Measurements from ENCODE around the gene TESMIN. TPM values are rescaled to one million over a fixed set of nuclear protein-coding genes. Genes with fewer than 3 reads are reported as not detected.

The TESMIN gene
- total and polyA plus RNA-seq, 2 of the 13 experiments (the other 11 are each of a cell fraction or from before 2014, with no cell fraction given): 0.15 to 0.45 TPM

DNA sequence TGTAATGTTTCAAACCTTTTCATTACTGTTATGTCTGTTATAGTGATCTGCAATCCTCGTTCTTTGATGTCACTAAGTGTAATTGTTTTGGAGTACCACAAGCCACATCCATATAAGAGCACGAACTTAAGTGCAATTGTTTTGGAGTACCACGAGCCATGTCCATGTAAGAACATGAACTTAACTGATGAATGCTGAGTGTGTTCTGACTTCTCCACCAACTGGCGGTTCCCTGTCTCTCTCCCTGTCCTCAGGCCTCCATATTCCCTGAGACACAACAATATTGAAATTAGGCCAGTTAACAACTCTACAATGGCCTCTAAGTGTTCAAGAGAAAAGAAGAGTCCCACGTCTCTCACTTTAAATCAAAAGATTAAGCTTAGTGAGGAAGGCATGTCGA, 23.5 kb downstream of the TESMIN start (continued):
- TF ChIP-seq, protein P1, sequence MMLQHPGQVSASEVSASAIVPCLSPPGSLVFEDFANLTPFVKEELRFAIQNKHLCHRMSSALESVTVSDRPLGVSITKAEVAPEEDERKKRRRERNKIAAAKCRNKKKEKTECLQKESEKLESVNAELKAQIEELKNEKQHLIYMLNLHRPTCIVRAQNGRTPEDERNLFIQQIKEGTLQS (CRISPR knock-in tag; IDR thresholded peaks at IDR 0.05): no peak
- TF ChIP-seq CBX2 (IDR thresholded peaks at IDR 0.05; ENCODE audit: low read depth, low read length) (no peak), CBX2 (CRISPR knock-in tag; IDR thresholded peaks at IDR 0.05; ENCODE audit: low read depth) (no peak)
- TF ChIP-seq, protein P2, sequence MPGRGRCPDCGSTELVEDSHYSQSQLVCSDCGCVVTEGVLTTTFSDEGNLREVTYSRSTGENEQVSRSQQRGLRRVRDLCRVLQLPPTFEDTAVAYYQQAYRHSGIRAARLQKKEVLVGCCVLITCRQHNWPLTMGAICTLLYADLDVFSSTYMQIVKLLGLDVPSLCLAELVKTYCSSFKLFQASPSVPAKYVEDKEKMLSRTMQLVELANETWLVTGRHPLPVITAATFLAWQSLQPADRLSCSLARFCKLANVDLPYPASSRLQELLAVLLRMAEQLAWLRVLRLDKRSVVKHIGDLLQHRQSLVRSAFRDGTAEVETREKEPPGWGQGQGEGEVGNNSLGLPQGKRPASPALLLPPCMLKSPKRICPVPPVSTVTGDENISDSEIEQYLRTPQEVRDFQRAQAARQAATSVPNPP (CRISPR knock-in tag; IDR thresholded peaks at IDR 0.05): no peak

DNA sequence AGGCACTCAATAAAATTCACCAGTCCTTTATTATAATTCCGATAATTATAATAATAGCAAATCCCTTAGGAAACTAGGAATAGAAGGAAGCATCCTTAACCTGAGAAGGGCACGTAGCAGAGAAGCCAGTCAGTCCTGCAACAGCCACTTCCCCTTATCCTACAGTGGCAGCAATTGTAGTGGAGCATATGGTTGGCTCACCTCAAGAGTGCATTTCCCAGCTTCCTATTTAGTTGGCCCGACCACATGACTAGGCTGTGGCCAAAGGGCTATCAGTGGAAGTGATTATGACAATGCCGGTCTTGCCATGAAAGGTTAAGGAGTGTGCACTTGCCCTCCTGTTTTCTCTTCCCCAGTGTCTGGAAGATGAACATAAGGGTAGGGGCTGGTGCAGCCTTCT, 27.0 kb downstream of the TESMIN start:
- Histone ChIP-seq H3K9me3 (ENCODE audit: low read length) (0 out of 2 replicates have a peak, but pooled peaks cover 7% of the 10 kb centered on the region), H4K20me1 (ENCODE audit: insufficient read depth, low read length) (0 out of 2 replicates have a peak, but pooled peaks cover 2% of the 10 kb centered on the region), H3K4me1 (ENCODE audit: insufficient read depth, low read length) (no peaks in the 10 kb centered on the region), H3K4me3 (replicated peaks in 1 of 3; ENCODE audit: insufficient read depth in 1 of 3, low read depth in 2 of 3, low read length in 3 of 3) (no peak overlapping the region), H3K27me3 (ENCODE audit: control insufficient read depth in 1 of 2, insufficient read depth in 2 of 2, low read length in 2 of 2) (0 out of 5 replicates have a peak, but pooled peaks cover 0 to 3% of the 10 kb centered on the region in 2 experiments), H3K36me3 (replicated peaks in 1 of 2; ENCODE audit: control insufficient read depth in 1 of 2, insufficient read depth in 2 of 2, low read length in 2 of 2) (no peaks in the 10 kb centered on the region), H3K79me2 (ENCODE audit: insufficient read depth, low read length) (no peaks in the 10 kb centered on the region), H2AFZ (ENCODE audit: low read length) (no peak overlapping the region), H3K27ac (ENCODE audit: extremely low read length, insufficient read depth, low read length) (no peak overlapping the region), H3K4me2 (ENCODE audit: low read depth, low read length) (no peak overlapping the region), H3K9ac (ENCODE audit: insufficient read depth, low read depth, low read length) (no peak overlapping the region)
- intact Hi-C loops (cut with micrococcal nuclease; ENCODE audit: unreplicated experiment) (no loop called here), in situ Hi-C loops (cut with HindIII; ENCODE audit: extremely low pct_ligation_motif_present, low pct_unique_long_range_greater_than_20kb) (no loop called here)
- ATAC-seq: no peak
- 48% methylated on average over 3 of the region's 4 CpGs for WGBS (ENCODE audit: low lambda C conversion rate)
- TF ChIP-seq MED8 (CRISPR knock-in tag; IDR thresholded peaks at IDR 0.05; ENCODE audit: insufficient replicate concordance) (no peak), NAIF1 (CRISPR knock-in tag; IDR thresholded peaks at IDR 0.05; ENCODE audit: borderline replicate concordance) (no peak), SRSF4 (IDR thresholded peaks at IDR 0.05; ENCODE audit: low read depth, low read length, poor library complexity, severe bottlenecking) (no peak), FOXO1 (CRISPR knock-in tag; IDR thresholded peaks at IDR 0.05) (no peak), CREM (IDR thresholded peaks at IDR 0.05) (no peak), CREM (CRISPR knock-in tag; IDR thresholded peaks at IDR 0.05) (no peak), CREB1 (IDR thresholded peaks at IDR 0.05) (no peak), CREB1 (CRISPR knock-in tag; IDR thresholded peaks at IDR 0.05) (no peak), ZNF224 (CRISPR knock-in tag; IDR thresholded peaks at IDR 0.05) (no peak), TGIF2 (CRISPR knock-in tag; IDR thresholded peaks at IDR 0.05) (no peak), ZNF891 (CRISPR knock-in tag; IDR thresholded peaks at IDR 0.05) (no peak), ZNF589 (CRISPR knock-in tag; conservative IDR thresholded peaks at IDR 0.05) (no peak), ONECUT2 (CRISPR knock-in tag; IDR thresholded peaks at IDR 0.05) (no peak)
- TF ChIP-seq, protein P3, sequence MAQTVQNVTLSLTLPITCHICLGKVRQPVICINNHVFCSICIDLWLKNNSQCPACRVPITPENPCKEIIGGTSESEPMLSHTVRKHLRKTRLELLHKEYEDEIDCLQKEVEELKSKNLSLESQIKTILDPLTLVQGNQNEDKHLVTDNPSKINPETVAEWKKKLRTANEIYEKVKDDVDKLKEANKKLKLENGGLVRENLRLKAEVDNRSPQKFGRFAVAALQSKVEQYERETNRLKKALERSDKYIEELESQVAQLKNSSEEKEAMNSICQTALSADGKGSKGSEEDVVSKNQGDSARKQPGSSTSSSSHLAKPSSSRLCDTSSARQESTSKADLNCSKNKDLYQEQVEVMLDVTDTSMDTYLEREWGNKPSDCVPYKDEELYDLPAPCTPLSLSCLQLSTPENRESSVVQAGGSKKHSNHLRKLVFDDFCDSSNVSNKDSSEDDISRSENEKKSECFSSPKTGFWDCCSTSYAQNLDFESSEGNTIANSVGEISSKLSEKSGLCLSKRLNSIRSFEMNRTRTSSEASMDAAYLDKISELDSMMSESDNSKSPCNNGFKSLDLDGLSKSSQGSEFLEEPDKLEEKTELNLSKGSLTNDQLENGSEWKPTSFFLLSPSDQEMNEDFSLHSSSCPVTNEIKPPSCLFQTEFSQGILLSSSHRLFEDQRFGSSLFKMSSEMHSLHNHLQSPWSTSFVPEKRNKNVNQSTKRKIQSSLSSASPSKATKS (CRISPR knock-in tag; IDR thresholded peaks at IDR 0.05): no peak
- ChIA-PET CTCF (ENCODE audit: low intra/inter-chr PET ratio, low total read pairs) (no interaction called here), POLR2A (no interaction called here)
- BruUV-seq (replicated peaks): no TSS peak
- no peak for FAIRE-seq
- no peak for DNase-seq (ENCODE audit: low spot score)

Measured in HepG2 (cell line).